GM18907 (cell line): ENCODE data around the gene NMNAT3.

Source experiments
- ATAC-seq: cut with Tn5 transposase; IDR thresholded peaks from one replicate; pipeline ENCODE4 v1.9.1; 2021; ENCODE audit warnings: mild to moderate bottlenecking, moderate library complexity; ENCODE audit not compliant: unreplicated experiment

The NMNAT3 gene

GRCh38 chr3:139676108-139676507 lies 1.7 kb downstream of the NMNAT3 start:
- no peak for ATAC-seq

- no peak for ATAC-seq
Measured at GRCh38 chr3:139675327-139675726, 2.4 kb downstream of the NMNAT3 start.

GRCh38 chr3:139674571-139675260 lies 3.1 kb downstream of the NMNAT3 start:
- no peak for ATAC-seq

GRCh38 chr3:139672884-139673283 lies 4.9 kb downstream of the NMNAT3 start:
- no peak for ATAC-seq

GRCh38 chr3:139671863-139672646 lies 5.7 kb downstream of the NMNAT3 start:
- ATAC-seq, result no peak

- no peak for ATAC-seq
Measured at GRCh38 chr3:139671107-139671506, 6.7 kb downstream of the NMNAT3 start.

GRCh38 chr3:139670196-139670595 lies 7.6 kb downstream of the NMNAT3 start:
- ATAC-seq, result no peak

GRCh38 chr3:139668332-139668731 lies 9.4 kb downstream of the NMNAT3 start:
- ATAC-seq, result no peak

- ATAC-seq, result no peak
Measured at GRCh38 chr3:139664958-139665357, 12.8 kb downstream of the NMNAT3 start.

GRCh38 chr3:139660269-139660668 lies 17.5 kb downstream of the NMNAT3 start:
- ATAC-seq, result no peak

GRCh38 chr3:139659511-139659910 lies 18.3 kb downstream of the NMNAT3 start:
- ATAC-seq, result no peak

GRCh38 chr3:139657936-139658335 lies 19.8 kb downstream of the NMNAT3 start:
- ATAC-seq, result no peak

GRCh38 chr3:139657434-139657833 lies 20.3 kb downstream of the NMNAT3 start:
- ATAC-seq, result no peak

GRCh38 chr3:139655909-139656595 lies 21.7 kb downstream of the NMNAT3 start:
- no peak for ATAC-seq

- ATAC-seq, result no peak
Measured at GRCh38 chr3:139654637-139655365, 23.0 kb downstream of the NMNAT3 start.

GRCh38 chr3:139653582-139653981 lies 24.2 kb downstream of the NMNAT3 start:
- no peak for ATAC-seq

GRCh38 chr3:139652561-139652960 lies 25.2 kb downstream of the NMNAT3 start:
- ATAC-seq, result no peak

GRCh38 chr3:139647866-139648435 lies 29.8 kb downstream of the NMNAT3 start:
- no peak for ATAC-seq

- ATAC-seq, result no peak
Measured at GRCh38 chr3:139646512-139646911, 31.3 kb downstream of the NMNAT3 start.

- no peak for ATAC-seq
Measured at GRCh38 chr3:139642996-139643395, 34.8 kb downstream of the NMNAT3 start.

- no peak for ATAC-seq
Measured at GRCh38 chr3:139640456-139640855, 37.3 kb downstream of the NMNAT3 start.
